ENCODE measurements around the gene UBE2Q1. TPM values are rescaled to one million over a fixed set of nuclear protein-coding genes. Genes with fewer than 3 reads are reported as not detected.

Gene UBE2Q1
- total RNA-seq, 1 experiment from 2014 or later, result 62.7 TPM

DNA sequence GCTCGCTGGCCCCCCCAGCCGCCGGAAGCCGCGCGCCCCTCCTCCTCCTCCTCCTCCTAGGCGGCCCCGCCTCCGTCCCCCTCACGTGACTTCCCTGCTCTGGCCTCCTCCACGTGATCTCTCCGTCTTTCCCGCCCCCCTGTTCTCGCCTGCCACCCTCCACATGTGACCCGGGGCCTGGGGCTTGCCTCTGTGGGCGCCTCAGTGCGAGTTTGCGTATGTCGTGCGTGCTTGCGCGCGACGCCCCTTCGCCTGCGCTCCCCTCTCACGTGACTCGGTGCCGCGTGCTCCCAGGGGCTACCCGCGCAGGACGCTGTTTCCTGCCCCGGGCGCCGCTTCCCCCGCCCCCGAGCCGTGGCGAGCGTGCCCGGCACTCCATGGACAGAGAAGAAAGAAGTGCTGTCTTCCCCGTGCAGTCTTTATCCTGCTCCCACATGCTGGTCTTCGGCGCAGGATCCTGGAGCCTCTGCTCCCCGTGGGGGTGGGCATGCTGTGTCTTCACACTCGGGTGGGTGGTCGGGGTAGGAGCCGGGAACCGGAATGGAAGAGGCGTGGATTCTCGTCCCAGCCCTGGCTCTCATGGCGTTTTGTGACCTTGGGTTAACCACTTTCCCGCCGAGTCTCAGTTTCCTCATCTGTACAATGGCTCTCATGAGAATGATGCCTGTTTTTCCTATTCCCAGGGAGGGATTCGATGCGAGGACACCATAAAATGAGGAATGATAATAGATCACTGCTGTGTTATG is 431 bp upstream of the UBE2Q1 start (continued):
- TF ChIP-seq, protein P1, sequence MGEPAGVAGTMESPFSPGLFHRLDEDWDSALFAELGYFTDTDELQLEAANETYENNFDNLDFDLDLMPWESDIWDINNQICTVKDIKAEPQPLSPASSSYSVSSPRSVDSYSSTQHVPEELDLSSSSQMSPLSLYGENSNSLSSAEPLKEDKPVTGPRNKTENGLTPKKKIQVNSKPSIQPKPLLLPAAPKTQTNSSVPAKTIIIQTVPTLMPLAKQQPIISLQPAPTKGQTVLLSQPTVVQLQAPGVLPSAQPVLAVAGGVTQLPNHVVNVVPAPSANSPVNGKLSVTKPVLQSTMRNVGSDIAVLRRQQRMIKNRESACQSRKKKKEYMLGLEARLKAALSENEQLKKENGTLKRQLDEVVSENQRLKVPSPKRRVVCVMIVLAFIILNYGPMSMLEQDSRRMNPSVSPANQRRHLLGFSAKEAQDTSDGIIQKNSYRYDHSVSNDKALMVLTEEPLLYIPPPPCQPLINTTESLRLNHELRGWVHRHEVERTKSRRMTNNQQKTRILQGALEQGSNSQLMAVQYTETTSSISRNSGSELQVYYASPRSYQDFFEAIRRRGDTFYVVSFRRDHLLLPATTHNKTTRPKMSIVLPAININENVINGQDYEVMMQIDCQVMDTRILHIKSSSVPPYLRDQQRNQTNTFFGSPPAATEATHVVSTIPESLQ (CRISPR knock-in tag; IDR thresholded peaks at IDR 0.05), result 0 out of 2 replicates have a peak, but pooled peaks have one; percentile 36
- no peak for TF ChIP-seq HMGA2 (CRISPR knock-in tag; IDR thresholded peaks at IDR 0.05)
- TF ChIP-seq FOXJ3 (CRISPR knock-in tag; IDR thresholded peaks at IDR 0.05; ENCODE audit: borderline replicate concordance), result peak; percentile 92
- TF ChIP-seq ATF2 (CRISPR knock-in tag; IDR thresholded peaks at IDR 0.05; ENCODE audit: borderline replicate concordance, low read depth), result peak; percentile 86; the same call in 1 of the 2 replicates
- TF ChIP-seq, protein P2, sequence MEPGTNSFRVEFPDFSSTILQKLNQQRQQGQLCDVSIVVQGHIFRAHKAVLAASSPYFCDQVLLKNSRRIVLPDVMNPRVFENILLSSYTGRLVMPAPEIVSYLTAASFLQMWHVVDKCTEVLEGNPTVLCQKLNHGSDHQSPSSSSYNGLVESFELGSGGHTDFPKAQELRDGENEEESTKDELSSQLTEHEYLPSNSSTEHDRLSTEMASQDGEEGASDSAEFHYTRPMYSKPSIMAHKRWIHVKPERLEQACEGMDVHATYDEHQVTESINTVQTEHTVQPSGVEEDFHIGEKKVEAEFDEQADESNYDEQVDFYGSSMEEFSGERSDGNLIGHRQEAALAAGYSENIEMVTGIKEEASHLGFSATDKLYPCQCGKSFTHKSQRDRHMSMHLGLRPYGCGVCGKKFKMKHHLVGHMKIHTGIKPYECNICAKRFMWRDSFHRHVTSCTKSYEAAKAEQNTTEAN (CRISPR knock-in tag; IDR thresholded peaks at IDR 0.05), result peak; percentile 98
- TF ChIP-seq ZNF416 (CRISPR knock-in tag; IDR thresholded peaks at IDR 0.05), result no peak
- TF ChIP-seq, protein P3, sequence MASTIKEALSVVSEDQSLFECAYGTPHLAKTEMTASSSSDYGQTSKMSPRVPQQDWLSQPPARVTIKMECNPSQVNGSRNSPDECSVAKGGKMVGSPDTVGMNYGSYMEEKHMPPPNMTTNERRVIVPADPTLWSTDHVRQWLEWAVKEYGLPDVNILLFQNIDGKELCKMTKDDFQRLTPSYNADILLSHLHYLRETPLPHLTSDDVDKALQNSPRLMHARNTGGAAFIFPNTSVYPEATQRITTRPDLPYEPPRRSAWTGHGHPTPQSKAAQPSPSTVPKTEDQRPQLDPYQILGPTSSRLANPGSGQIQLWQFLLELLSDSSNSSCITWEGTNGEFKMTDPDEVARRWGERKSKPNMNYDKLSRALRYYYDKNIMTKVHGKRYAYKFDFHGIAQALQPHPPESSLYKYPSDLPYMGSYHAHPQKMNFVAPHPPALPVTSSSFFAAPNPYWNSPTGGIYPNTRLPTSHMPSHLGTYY (CRISPR knock-in tag; IDR thresholded peaks at IDR 0.05), result no peak
- TF ChIP-seq, protein P4, sequence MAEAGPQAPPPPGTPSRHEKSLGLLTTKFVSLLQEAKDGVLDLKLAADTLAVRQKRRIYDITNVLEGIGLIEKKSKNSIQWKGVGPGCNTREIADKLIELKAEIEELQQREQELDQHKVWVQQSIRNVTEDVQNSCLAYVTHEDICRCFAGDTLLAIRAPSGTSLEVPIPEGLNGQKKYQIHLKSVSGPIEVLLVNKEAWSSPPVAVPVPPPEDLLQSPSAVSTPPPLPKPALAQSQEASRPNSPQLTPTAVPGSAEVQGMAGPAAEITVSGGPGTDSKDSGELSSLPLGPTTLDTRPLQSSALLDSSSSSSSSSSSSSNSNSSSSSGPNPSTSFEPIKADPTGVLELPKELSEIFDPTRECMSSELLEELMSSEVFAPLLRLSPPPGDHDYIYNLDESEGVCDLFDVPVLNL (CRISPR knock-in tag; IDR thresholded peaks at IDR 0.05; ENCODE audit: borderline replicate concordance, low read depth), result peak; percentile 83
- TF ChIP-seq TEAD4 (CRISPR knock-in tag; IDR thresholded peaks at IDR 0.05), result peak; percentile 87
- peak; percentile 97 for TF ChIP-seq USF2 (CRISPR knock-in tag; IDR thresholded peaks at IDR 0.05)

GRCh38 chr1:154557248-154557938 is 1.1 kb downstream of the UBE2Q1 start:
- H3K36me3 Mint-ChIP-seq, result peaks cover 39% of the 10 kb centered on the region
- ATAC-seq (no peak), DNase-seq (ENCODE audit: low spot score) (no peak)
- H3K9me3 Mint-ChIP-seq, result no peaks in the 10 kb centered on the region
- ChIA-PET POLR2A (no interaction called here), CTCF (interaction anchor here (0.5 to 2.1 kb wide), 7 partner anchors 11 to 321 kb away, joined by 3 to 14 read pairs (median 6); no protein-coding TSS in a partner anchor)
- peaks cover 28% of the 10 kb centered on the region for H3K4me1 Mint-ChIP-seq
- H3K27me3 Mint-ChIP-seq (ENCODE audit: low read depth), result no peaks in the 10 kb centered on the region
- peak overlapping the region; percentile 89 for H3K27ac Mint-ChIP-seq
- peak overlapping the region; percentile 94 for H3K4me3 Mint-ChIP-seq
- no peak for TF ChIP-seq TP53 (CRISPR knock-in tag; IDR thresholded peaks at IDR 0.05)
- TF ChIP-seq GRHL2 (CRISPR knock-in tag; IDR thresholded peaks at IDR 0.05; ENCODE audit: insufficient replicate concordance, severe bottlenecking), result no peak
- no peak for TF ChIP-seq PRDM15 (CRISPR knock-in tag; IDR thresholded peaks at IDR 0.05)
- no peak for TF ChIP-seq GTF2I (CRISPR knock-in tag; conservative IDR thresholded peaks at IDR 0.05)
- no peak for TF ChIP-seq USF2 (CRISPR knock-in tag; IDR thresholded peaks at IDR 0.05)
- TF ChIP-seq, protein P5, sequence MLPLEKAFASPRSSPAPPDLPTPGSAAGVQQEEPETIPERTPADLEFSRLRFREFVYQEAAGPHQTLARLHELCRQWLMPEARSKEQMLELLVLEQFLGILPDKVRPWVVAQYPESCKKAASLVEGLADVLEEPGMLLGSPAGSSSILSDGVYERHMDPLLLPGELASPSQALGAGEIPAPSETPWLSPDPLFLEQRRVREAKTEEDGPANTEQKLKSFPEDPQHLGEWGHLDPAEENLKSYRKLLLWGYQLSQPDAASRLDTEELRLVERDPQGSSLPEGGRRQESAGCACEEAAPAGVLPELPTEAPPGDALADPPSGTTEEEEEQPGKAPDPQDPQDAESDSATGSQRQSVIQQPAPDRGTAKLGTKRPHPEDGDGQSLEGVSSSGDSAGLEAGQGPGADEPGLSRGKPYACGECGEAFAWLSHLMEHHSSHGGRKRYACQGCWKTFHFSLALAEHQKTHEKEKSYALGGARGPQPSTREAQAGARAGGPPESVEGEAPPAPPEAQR (CRISPR knock-in tag; IDR thresholded peaks at IDR 0.05), result no peak
- no peak for TF ChIP-seq NFYB (CRISPR knock-in tag; conservative IDR thresholded peaks at IDR 0.05; ENCODE audit: low read depth)
- no peak for TF ChIP-seq ZNF263 (CRISPR knock-in tag; IDR thresholded peaks at IDR 0.05; ENCODE audit: low read depth)

All from WTC11 (cell line).